Neuronal stem cell (in vitro differentiated cells): Measurements from ENCODE around the gene DNAH1.

Source experiments
- DNase-seq: peaks from one replicate; pipeline ENCODE4 v3.0.0-alpha.2; 2013; ENCODE audit warnings: low spot score
- H2AFZ ChIP-seq: one replicate; pipeline ENCODE4 v1.6.1; 2013; ENCODE audit warnings: mild to moderate bottlenecking, low read length, inconsistent platforms
- H2AK5ac ChIP-seq: 2 replicates; pipeline ENCODE4 v1.6.1; 2013; ENCODE audit warnings: low read depth, mild to moderate bottlenecking, inconsistent platforms, low read length, moderate library complexity, mixed read lengths
- H2BK120ac ChIP-seq: 2 replicates; pipeline ENCODE4 v1.6.1; 2013; ENCODE audit warnings: low read depth, mild to moderate bottlenecking, inconsistent platforms, low read length, moderate library complexity, mixed read lengths
- H2BK12ac ChIP-seq: one replicate; pipeline ENCODE4 v1.6.1; 2013; ENCODE audit warnings: low read length, inconsistent platforms
- H2BK15ac ChIP-seq: 2 replicates; pipeline ENCODE4 v1.6.1; 2013; ENCODE audit warnings: mild to moderate bottlenecking, low read length, inconsistent platforms, mixed read lengths
- H2BK5ac ChIP-seq: one replicate; pipeline ENCODE4 v1.6.1; 2013; ENCODE audit warnings: inconsistent platforms, mild to moderate bottlenecking, low read length, moderate library complexity
- H3K14ac ChIP-seq: one replicate; pipeline ENCODE4 v1.6.1; 2013; ENCODE audit warnings: low read length, inconsistent platforms
- H3K18ac ChIP-seq: 2 replicates; pipeline ENCODE4 v1.6.1; 2013; ENCODE audit warnings: low read length, inconsistent platforms
- H3K23ac ChIP-seq: 2 replicates; pipeline ENCODE4 v1.6.1; 2013; ENCODE audit warnings: low read depth, mild to moderate bottlenecking, mixed read lengths, low read length, inconsistent platforms; ENCODE audit not compliant: poor library complexity
- H3K27ac ChIP-seq: replicated peaks from 3 replicates; pipeline ENCODE4 v1.5.1; 2013; ENCODE audit warnings: low read length, inconsistent platforms
- H3K27me3 ChIP-seq, 3 experiments: 2 replicates each; pipeline ENCODE4 v1.6.1; 2013; ENCODE audit warnings: low read length in 3 of 3, mild to moderate bottlenecking in 2 of 3, inconsistent platforms in 1 of 3, low read depth in 1 of 3, mixed read lengths in 1 of 3, moderate library complexity in 1 of 3; ENCODE audit not compliant: control insufficient read depth in 3 of 3, insufficient read depth in 3 of 3
- H3K36me3 ChIP-seq, 2 donors: replicated peaks in 1 of 2; 2 replicates each; pipeline ENCODE4 v1.6.1; 2013; ENCODE audit warnings: low read length in 2 of 2; ENCODE audit not compliant: control insufficient read depth in 2 of 2, insufficient read depth in 2 of 2
- H3K4ac ChIP-seq: 2 replicates; pipeline ENCODE4 v1.6.1; 2013; ENCODE audit warnings: inconsistent platforms, mild to moderate bottlenecking, low read length, moderate library complexity
- H3K4me1 ChIP-seq, 2 donors: 1 replicate in 1 of 2; 2 replicates in 1 of 2; pipeline ENCODE4 v1.6.1; 2013; ENCODE audit warnings: low read length in 2 of 2, low read depth in 1 of 2; ENCODE audit not compliant: control insufficient read depth in 2 of 2, insufficient read depth in 1 of 2
- H3K4me2 ChIP-seq: one replicate; pipeline ENCODE4 v1.6.1; 2013; ENCODE audit warnings: mild to moderate bottlenecking, low read length, inconsistent platforms; ENCODE audit not compliant: insufficient read depth, poor library complexity, severe bottlenecking
- H3K4me3 ChIP-seq, 2 donors: 2 replicates each; pipeline ENCODE4 v1.5.1; 2013; ENCODE audit warnings: low read length in 2 of 2, mild to moderate bottlenecking in 2 of 2, inconsistent platforms in 1 of 2, moderate library complexity in 1 of 2
- H3K79me1 ChIP-seq: one replicate; pipeline ENCODE4 v1.6.1; 2013; ENCODE audit warnings: low read depth, mild to moderate bottlenecking, inconsistent platforms, low read length, moderate library complexity
- H3K9ac ChIP-seq: one replicate; pipeline ENCODE4 v1.6.1; 2013; ENCODE audit warnings: mild to moderate bottlenecking, low read depth, low read length, inconsistent platforms; ENCODE audit not compliant: poor library complexity
- H3K9me3 ChIP-seq, 2 donors: replicated peaks in 1 of 2; 2 replicates each; pipeline versions ENCODE3 to v1.6.1; 2013; ENCODE audit warnings: low read length in 2 of 2, mild to moderate bottlenecking in 2 of 2, inconsistent platforms in 1 of 2, low read depth in 1 of 2, mixed read lengths in 1 of 2, moderate library complexity in 1 of 2; ENCODE audit not compliant: control insufficient read depth in 2 of 2, insufficient read depth in 1 of 2
- H4K8ac ChIP-seq: one replicate; pipeline ENCODE4 v1.6.1; 2013; ENCODE audit warnings: low read depth, mild to moderate bottlenecking, inconsistent platforms, low read length, moderate library complexity
- H4K91ac ChIP-seq: one replicate; pipeline ENCODE4 v1.6.1; 2013; ENCODE audit warnings: low read length, low read depth, mild to moderate bottlenecking, inconsistent platforms; ENCODE audit not compliant: poor library complexity
- WGBS, 2 donors: extraction: QIAGEN DNeasy Blood & Tissue Kit; methylation state at CpG; one replicate each; pipeline ENCODE4 v1.1.7; 2013; ENCODE audit warnings: missing lambda C conversion rate in 2 of 2, mixed read lengths in 1 of 2; ENCODE audit not compliant: insufficient read length in 2 of 2, insufficient replicate concordance in 1 of 2; ENCODE audit errors: extremely low coverage in 2 of 2; 5-methylcytosine and 5-hydroxymethylcytosine counted together

DNAH1 gene

DNA sequence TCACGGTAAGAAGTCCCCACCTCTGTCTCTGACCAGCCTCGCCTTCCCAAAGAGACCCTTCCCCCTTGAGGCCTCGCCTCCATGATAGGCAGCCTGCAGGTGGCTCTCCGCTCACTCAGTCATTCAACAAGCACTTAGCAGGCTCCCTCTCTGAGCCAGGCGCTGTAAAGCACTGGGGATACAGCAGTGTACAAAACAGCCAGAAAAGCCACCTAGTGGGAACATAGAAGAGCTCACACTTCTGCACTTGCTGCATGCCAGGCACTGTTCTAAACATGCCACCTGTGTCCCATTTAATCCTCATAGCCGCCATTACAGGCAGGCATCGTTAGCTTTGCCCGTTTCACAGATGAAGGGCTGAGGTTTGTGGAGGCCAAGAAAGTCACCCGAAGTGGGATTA is 72.8 kb downstream of the DNAH1 start:
- Histone ChIP-seq H3K18ac (peak overlapping the region; percentile 64), H3K36me3 (no peaks in the 10 kb centered on the region), H3K23ac (no peak overlapping the region), H4K8ac (no peak overlapping the region), H2AFZ (no peak overlapping the region), H3K4me3 (no peak overlapping the region), H3K79me1 (peaks cover 8% of the 10 kb centered on the region), H3K27me3 (no peaks in the 10 kb centered on the region), H2BK120ac (no peak overlapping the region), H3K9me3 (no peaks in the 10 kb centered on the region), H2BK15ac (peak overlapping the region; percentile 92), H3K4me2 (peak overlapping the region; percentile 18), H2AK5ac (no peak overlapping the region), H3K9ac (no peak overlapping the region), H2BK5ac (peak overlapping the region; percentile 39), H3K14ac (peak overlapping the region; percentile 38), H2BK12ac (no peak overlapping the region), H3K4ac (peak overlapping the region; percentile 3), H3K4me1 (peaks cover 0 to 4% of the 10 kb centered on the region in 2 donors), H4K91ac (no peak overlapping the region), H3K27ac (no peak overlapping the region)
- no peak for DNase-seq
- WGBS, 2 donors = no CpG with 5 or more reads among the region's 9 CpGs

DNA sequence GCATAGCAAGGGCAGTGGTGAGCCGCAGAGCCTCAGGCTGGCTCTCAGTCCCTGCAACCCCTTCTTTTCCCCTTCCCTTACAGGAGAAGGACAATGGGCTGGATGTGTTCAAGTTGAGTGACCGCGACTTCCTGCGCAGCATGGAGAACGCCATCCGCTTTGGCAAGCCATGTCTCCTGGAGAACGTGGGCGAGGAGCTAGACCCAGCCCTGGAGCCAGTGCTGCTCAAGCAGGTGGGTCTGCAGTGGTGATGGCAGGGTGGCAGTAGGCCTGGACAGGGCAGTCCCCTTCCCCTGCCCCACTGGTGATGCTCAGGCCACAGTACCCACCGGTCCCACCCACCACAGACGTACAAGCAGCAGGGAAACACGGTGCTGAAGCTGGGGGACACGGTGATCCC is 75.0 kb downstream of the DNAH1 start:
- no CpG with 5 or more reads among the region's 12 CpGs for WGBS, 2 donors
- no peak for DNase-seq
- no peaks in the 10 kb centered on the region for H3K9me3 ChIP-seq
- H3K4me3 ChIP-seq = peak overlapping the region in 1 of 2 donors; percentile 30
- H2BK15ac ChIP-seq = no peak overlapping the region
- H2BK5ac ChIP-seq = peak overlapping the region; percentile 32
- peak overlapping the region; percentile 98 for H2BK12ac ChIP-seq
- H4K8ac ChIP-seq = no peak overlapping the region
- no peak overlapping the region for H2BK120ac ChIP-seq
- H3K36me3 ChIP-seq = no peaks in the 10 kb centered on the region
- no peak overlapping the region for H3K4me2 ChIP-seq
- H2AFZ ChIP-seq = no peak overlapping the region
- peak overlapping the region; percentile 11 for H3K18ac ChIP-seq
- no peak overlapping the region for H3K14ac ChIP-seq
- H3K4me1 ChIP-seq = peaks cover 0 to 4% of the 10 kb centered on the region in 2 donors
- no peak overlapping the region for H3K9ac ChIP-seq
- peaks cover 7% of the 10 kb centered on the region for H3K79me1 ChIP-seq
- no peak overlapping the region for H4K91ac ChIP-seq
- no peak overlapping the region for H3K27ac ChIP-seq
- peak overlapping the region; percentile 25 for H3K23ac ChIP-seq
- no peak overlapping the region for H3K4ac ChIP-seq
- H2AK5ac ChIP-seq = peak overlapping the region; percentile 15
- no peaks in the 10 kb centered on the region for H3K27me3 ChIP-seq

DNA sequence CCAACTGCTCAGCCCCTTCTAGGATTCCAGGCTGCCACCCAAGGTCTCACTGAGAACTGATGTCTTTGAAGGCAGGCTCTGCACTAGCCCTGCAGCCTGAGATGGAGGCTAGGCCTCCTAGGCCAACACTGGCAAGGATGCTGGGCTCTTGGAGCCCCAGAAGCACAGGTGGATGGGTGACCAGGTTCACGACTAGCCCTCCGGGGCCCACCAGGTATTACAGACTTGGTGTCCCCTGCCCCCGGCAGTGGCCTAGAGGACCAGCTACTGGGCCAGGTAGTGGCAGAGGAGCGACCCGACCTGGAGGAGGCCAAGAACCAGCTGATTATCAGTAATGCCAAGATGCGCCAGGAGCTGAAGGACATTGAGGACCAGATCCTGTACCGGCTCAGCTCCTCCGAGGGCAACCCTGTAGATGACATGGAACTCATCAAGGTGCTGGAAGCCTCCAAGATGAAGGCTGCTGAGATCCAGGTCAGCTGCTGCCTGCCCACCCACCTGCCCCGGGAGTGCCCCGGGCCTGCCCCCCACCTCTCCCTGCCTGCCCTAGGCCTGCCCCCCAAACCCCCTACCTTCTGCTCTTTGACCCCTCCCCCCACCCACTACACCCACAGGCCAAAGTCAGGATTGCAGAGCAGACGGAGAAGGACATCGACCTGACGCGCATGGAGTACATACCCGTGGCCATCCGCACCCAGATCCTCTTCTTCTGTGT is 76.3 kb downstream of the DNAH1 start:
- no peak overlapping the region for H3K14ac ChIP-seq
- no peak overlapping the region for H2BK12ac ChIP-seq
- no peak overlapping the region for H3K18ac ChIP-seq
- H3K27ac ChIP-seq = no peak overlapping the region
- H3K4me3 ChIP-seq = no peak overlapping the region
- no peak for DNase-seq
- H3K23ac ChIP-seq = no peak overlapping the region
- no peaks in the 10 kb centered on the region for H3K27me3 ChIP-seq
- H3K9ac ChIP-seq = no peak overlapping the region
- no peaks in the 10 kb centered on the region for H3K36me3 ChIP-seq
- H3K4ac ChIP-seq = no peak overlapping the region
- H2BK120ac ChIP-seq = no peak overlapping the region
- H3K9me3 ChIP-seq = no peaks in the 10 kb centered on the region
- H3K79me1 ChIP-seq = peaks cover 4% of the 10 kb centered on the region
- H2AK5ac ChIP-seq = no peak overlapping the region
- H4K8ac ChIP-seq = no peak overlapping the region
- no peak overlapping the region for H2AFZ ChIP-seq
- peak overlapping the region; percentile 72 for H4K91ac ChIP-seq
- H2BK5ac ChIP-seq = no peak overlapping the region
- peaks cover 0 to 4% of the 10 kb centered on the region in 2 donors for H3K4me1 ChIP-seq
- WGBS, 2 donors = no CpG with 5 or more reads among the region's 16 CpGs
- no peak overlapping the region for H3K4me2 ChIP-seq
- no peak overlapping the region for H2BK15ac ChIP-seq

DNA sequence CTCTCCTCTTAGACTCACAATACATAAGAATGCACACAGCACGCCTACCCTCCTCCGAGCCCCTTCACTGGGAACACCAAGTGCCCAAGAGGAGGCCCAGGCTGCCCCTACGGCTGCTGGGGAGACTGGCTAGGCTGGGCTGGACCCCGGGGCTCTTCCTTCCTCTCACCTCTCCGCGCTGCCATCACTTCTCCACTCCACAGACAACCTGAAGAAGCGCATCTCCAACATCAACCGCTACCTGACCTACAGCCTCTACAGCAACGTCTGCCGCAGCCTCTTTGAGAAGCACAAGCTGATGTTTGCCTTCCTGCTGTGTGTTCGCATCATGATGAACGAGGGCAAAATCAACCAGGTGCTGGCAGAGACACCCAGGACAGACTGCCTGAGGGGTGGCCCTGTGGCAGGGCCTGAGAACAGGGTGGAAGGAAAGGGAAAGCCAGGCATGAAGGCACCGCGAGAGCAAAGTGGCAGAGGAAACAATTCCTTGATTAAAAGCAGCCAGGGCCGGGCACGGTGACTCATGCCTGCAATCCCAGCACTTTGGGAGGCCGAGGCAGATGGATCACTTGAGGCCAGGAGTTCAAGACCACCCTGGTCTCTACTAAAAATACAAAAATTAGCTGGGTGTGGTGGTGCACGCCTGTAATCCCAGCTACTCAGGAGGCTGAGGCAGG is 77.2 kb downstream of the DNAH1 start:
- H3K18ac ChIP-seq = peak overlapping the region; percentile 13
- no peak overlapping the region for H3K14ac ChIP-seq
- H2BK120ac ChIP-seq = no peak overlapping the region
- no peak overlapping the region for H3K4me3 ChIP-seq
- H2BK5ac ChIP-seq = no peak overlapping the region
- H4K91ac ChIP-seq = no peak overlapping the region
- no peak overlapping the region for H3K23ac ChIP-seq
- H3K9ac ChIP-seq = no peak overlapping the region
- H4K8ac ChIP-seq = no peak overlapping the region
- H3K27ac ChIP-seq = no peak overlapping the region
- peaks cover 2% of the 10 kb centered on the region for H3K79me1 ChIP-seq
- no peaks in the 10 kb centered on the region for H3K27me3 ChIP-seq
- no peak overlapping the region for H3K4me2 ChIP-seq
- H2BK15ac ChIP-seq = no peak overlapping the region
- no peak overlapping the region for H3K4ac ChIP-seq
- DNase-seq = no peak
- WGBS, 2 donors = no CpG with 5 or more reads among the region's 18 CpGs
- no peak overlapping the region for H2AK5ac ChIP-seq
- no peaks in the 10 kb centered on the region for H3K9me3 ChIP-seq
- H3K4me1 ChIP-seq = peaks cover 0 to 2% of the 10 kb centered on the region in 2 donors
- no peak overlapping the region for H2AFZ ChIP-seq
- H3K36me3 ChIP-seq = no peaks in the 10 kb centered on the region
- H2BK12ac ChIP-seq = no peak overlapping the region
